Caco-2 (cell line): ENCODE results near the gene MED4. TPM values are rescaled to one million over a fixed set of nuclear protein-coding genes. Genes with fewer than 3 reads are reported as not detected.

Source experiments
- BruUV-seq: library from RNA; stranded (reverse); fragments of 400-500 nt; replicated peaks from 2 replicates; lab custom pipeline; 2021; lab: Mats Ljungman, UMichigan
- CTCF ChIA-PET: fragments of 300-600 bp; sonication (Branson Sonifier 250); formaldehyde crosslinking; loops from one replicate; lab custom pipeline; 2022; ENCODE audit warnings: antibody characterized with exemption; lab: Charles Lee
- POLR2A ChIA-PET: fragments of 300-600 bp; sonication (Branson Sonifier 250); formaldehyde crosslinking; loops from one replicate; lab custom pipeline; 2022; ENCODE audit warnings: antibody characterized with exemption; lab: Charles Lee
- DNase-seq, 2 experiments: peaks; one replicate each; pipeline versions ENCODE4 v3.0.0 to v3.0.0-alpha.2; 2020 to 2022
- H3K27me3 ChIP-seq: replicated peaks from 2 replicates; pipeline ENCODE4 v1.6.0; 2011; ENCODE audit warnings: low read length; ENCODE audit not compliant: control insufficient read depth, insufficient read depth
- H3K36me3 ChIP-seq: 2 replicates; pipeline ENCODE4 v1.5.1; 2011; ENCODE audit warnings: low read length; ENCODE audit not compliant: control insufficient read depth, insufficient read depth
- H3K4me1 ChIP-seq: fragments of 250-450 bp; sonication (Bioruptor Pico); 2 replicates; pipeline ENCODE4 v1.5.1; 2020; ENCODE audit warnings: mild to moderate bottlenecking
- H3K4me3 ChIP-seq: 2 replicates; pipeline ENCODE4 v1.5.1; 2011; ENCODE audit warnings: low read depth, mild to moderate bottlenecking, control low read depth, low read length
- H3K9me3 ChIP-seq: fragments of 250-450 bp; sonication (Bioruptor Pico); 2 replicates; pipeline ENCODE4 v1.5.1; 2020; ENCODE audit warnings: mild to moderate bottlenecking, moderate library complexity
- H3K27ac Mint-ChIP-seq: one replicate; pipeline ENCODE4 v1.8.0; 2022; ENCODE audit warnings: mixed read lengths; ENCODE audit not compliant: unreplicated experiment
- H3K27me3 Mint-ChIP-seq: one replicate; pipeline ENCODE4 v1.8.0; 2022; ENCODE audit warnings: mixed read lengths; ENCODE audit not compliant: insufficient read depth, unreplicated experiment
- H3K36me3 Mint-ChIP-seq: one replicate; pipeline ENCODE4 v1.8.0; 2022; ENCODE audit warnings: mild to moderate bottlenecking, mixed read lengths; ENCODE audit not compliant: insufficient read depth, unreplicated experiment
- H3K4me1 Mint-ChIP-seq: one replicate; pipeline ENCODE4 v1.8.0; 2022; ENCODE audit warnings: low read depth, mixed read lengths; ENCODE audit not compliant: unreplicated experiment
- H3K4me3 Mint-ChIP-seq: one replicate; pipeline ENCODE4 v1.8.0; 2022; ENCODE audit warnings: mild to moderate bottlenecking, moderate library complexity, mixed read lengths; ENCODE audit not compliant: unreplicated experiment
- H3K9me3 Mint-ChIP-seq: one replicate; pipeline ENCODE4 v1.8.0; 2022; ENCODE audit warnings: mixed read lengths; ENCODE audit not compliant: unreplicated experiment
- intact Hi-C: fragments of 100-400 bp; cut with micrococcal nuclease; formaldehyde crosslinking; loops from one replicate; pipeline ENCODE4 v1.10.0; 2022; ENCODE audit not compliant: unreplicated experiment
- total RNA-seq: library from RNA; stranded (reverse); gene quantifications from 2 replicates; pipeline ENCODE4 v1.2.3, GENCODE V29; 2022
- TF ChIP-seq, protein P1 (sequence below), 2 experiments: fragments of 200-600 bp in 1 of 2; IDR thresholded peaks; 1 replicate in 1 of 2; 2 replicates in 1 of 2; pipeline versions ENCODE4 v1.5.1 to v1.8.0; 2011 to 2022; ENCODE audit warnings: antibody characterized with exemption in 1 of 2, control low read depth in 1 of 2, inconsistent platforms in 1 of 2, low read depth in 1 of 2, low read length in 1 of 2, mild to moderate bottlenecking in 1 of 2, moderate library complexity in 1 of 2; ENCODE audit not compliant: insufficient read depth in 1 of 2, severe bottlenecking in 1 of 2, unreplicated experiment in 1 of 2

The MED4 gene
- total RNA-seq, 1 experiment from 2014 or later = 56.8 TPM

DNA sequence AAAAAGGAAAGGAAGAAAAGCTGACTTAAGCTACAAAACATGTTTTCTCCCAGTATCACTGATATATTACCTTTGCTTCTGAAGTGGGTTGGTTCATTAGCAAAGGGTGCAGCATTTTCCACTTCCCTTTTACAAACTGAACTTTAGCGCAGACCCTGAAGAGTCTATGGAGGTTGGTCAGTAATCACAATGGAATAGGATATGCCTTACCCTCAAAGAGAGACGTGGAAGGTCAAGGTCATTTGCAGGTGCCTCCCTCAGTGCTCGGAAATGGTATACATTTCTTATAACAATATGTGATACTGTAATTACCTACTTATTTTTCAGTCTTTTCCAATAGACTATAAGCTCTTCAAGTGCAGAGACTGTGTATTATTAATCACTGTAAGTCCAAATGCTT lies 21.9 kb upstream of the MED4 start:
- Histone ChIP-seq H3K4me3 (no peak overlapping the region), H3K9me3 (no peaks in the 10 kb centered on the region), H3K4me1 (no peaks in the 10 kb centered on the region), H3K27me3 (no peaks in the 10 kb centered on the region), H3K36me3 (no peaks in the 10 kb centered on the region)
- DNase-seq = no peak
- H3K27me3 Mint-ChIP-seq = peaks cover 6% of the 10 kb centered on the region
- CTCF ChIA-PET = no interaction called here
- no peaks in the 10 kb centered on the region for H3K36me3 Mint-ChIP-seq
- POLR2A ChIA-PET = no interaction called here
- no peaks in the 10 kb centered on the region for H3K4me1 Mint-ChIP-seq
- H3K27ac Mint-ChIP-seq = no peak overlapping the region
- H3K9me3 Mint-ChIP-seq = no peaks in the 10 kb centered on the region
- TF ChIP-seq, protein P1, sequence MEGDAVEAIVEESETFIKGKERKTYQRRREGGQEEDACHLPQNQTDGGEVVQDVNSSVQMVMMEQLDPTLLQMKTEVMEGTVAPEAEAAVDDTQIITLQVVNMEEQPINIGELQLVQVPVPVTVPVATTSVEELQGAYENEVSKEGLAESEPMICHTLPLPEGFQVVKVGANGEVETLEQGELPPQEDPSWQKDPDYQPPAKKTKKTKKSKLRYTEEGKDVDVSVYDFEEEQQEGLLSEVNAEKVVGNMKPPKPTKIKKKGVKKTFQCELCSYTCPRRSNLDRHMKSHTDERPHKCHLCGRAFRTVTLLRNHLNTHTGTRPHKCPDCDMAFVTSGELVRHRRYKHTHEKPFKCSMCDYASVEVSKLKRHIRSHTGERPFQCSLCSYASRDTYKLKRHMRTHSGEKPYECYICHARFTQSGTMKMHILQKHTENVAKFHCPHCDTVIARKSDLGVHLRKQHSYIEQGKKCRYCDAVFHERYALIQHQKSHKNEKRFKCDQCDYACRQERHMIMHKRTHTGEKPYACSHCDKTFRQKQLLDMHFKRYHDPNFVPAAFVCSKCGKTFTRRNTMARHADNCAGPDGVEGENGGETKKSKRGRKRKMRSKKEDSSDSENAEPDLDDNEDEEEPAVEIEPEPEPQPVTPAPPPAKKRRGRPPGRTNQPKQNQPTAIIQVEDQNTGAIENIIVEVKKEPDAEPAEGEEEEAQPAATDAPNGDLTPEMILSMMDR (IDR thresholded peaks at IDR 0.05; ENCODE audit: insufficient read depth in 1 of 2, low read depth in 1 of 2, low read length in 1 of 2, severe bottlenecking in 1 of 2, unreplicated experiment in 1 of 2) = no peak
- intact Hi-C loops = no loop called here
- no TSS peak for BruUV-seq
- H3K4me3 Mint-ChIP-seq = no peak overlapping the region

- Histone ChIP-seq H3K4me3 (no peak overlapping the region), H3K27me3 (no peaks in the 10 kb centered on the region), H3K9me3 (no peaks in the 10 kb centered on the region), H3K4me1 (no peaks in the 10 kb centered on the region), H3K36me3 (no peaks in the 10 kb centered on the region)
- DNase-seq = no peak
- H3K36me3 Mint-ChIP-seq = no peaks in the 10 kb centered on the region
- ChIA-PET CTCF (no interaction called here), POLR2A (no interaction called here)
- no peak overlapping the region for H3K27ac Mint-ChIP-seq
- intact Hi-C loops = no loop called here
- peaks cover 3% of the 10 kb centered on the region for H3K27me3 Mint-ChIP-seq
- TF ChIP-seq, protein P1 (IDR thresholded peaks at IDR 0.05; ENCODE audit: insufficient read depth in 1 of 2, low read depth in 1 of 2, low read length in 1 of 2, severe bottlenecking in 1 of 2, unreplicated experiment in 1 of 2) = no peak
- no peaks in the 10 kb centered on the region for H3K9me3 Mint-ChIP-seq
- H3K4me1 Mint-ChIP-seq = no peaks in the 10 kb centered on the region
- no peak overlapping the region for H3K4me3 Mint-ChIP-seq
- no TSS peak for BruUV-seq
These were observed 18.8 kb upstream of the MED4 start for GRCh38 chr13:48113756-48114130.

DNA sequence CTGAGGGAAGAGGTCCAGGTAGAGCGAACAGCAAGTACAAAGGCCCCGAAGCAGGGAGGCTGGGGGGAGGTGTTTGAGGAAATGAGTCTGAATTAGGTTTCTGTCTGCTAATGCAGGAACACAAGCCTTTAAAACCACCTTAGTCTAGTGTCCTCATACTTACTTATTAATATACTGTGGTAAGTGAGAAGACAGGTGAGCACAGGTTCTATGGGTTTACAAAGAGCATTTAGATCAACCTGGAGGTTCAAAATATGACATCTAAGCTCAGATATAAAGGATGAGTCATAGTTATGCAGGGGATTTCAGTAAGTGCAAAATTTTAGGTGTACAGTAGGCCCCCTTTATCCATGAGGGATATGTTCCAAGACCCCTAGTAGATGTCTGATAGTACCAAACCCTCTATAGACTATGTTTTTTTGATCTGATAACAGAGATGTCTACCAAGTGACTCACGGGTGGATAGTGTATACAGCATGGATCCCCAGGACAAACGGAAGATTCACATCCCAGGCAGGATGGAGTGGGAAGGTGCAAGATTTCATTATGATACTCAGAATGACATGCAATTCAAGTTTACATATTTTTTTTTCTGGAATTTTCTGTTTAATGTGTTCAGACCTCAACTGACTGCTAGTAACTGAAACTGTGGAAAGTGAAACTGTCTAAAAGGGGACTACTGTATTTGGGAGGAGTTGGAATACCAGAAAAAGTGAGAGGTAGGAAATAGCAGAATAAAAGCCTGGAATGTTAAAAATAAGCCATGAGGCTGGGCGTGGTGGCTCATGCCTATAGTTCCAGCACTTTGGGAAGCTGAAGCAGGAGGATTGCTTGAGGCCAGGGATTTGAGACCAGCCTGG lies 18.2 kb upstream of the MED4 start:
- H3K4me1 ChIP-seq = no peaks in the 10 kb centered on the region
- TF ChIP-seq, protein P1 (IDR thresholded peaks at IDR 0.05; ENCODE audit: insufficient read depth in 1 of 2, low read depth in 1 of 2, low read length in 1 of 2, severe bottlenecking in 1 of 2, unreplicated experiment in 1 of 2) = no peak
- H3K27me3 ChIP-seq = no peaks in the 10 kb centered on the region
- CTCF ChIA-PET = no interaction called here
- POLR2A ChIA-PET = no interaction called here
- H3K9me3 ChIP-seq = no peaks in the 10 kb centered on the region
- H3K4me3 ChIP-seq = no peak overlapping the region
- BruUV-seq = no TSS peak
- no peaks in the 10 kb centered on the region for H3K4me1 Mint-ChIP-seq
- DNase-seq = no peak
- H3K27ac Mint-ChIP-seq = no peak overlapping the region
- intact Hi-C loops = no loop called here
- peaks cover 3% of the 10 kb centered on the region for H3K27me3 Mint-ChIP-seq
- no peaks in the 10 kb centered on the region for H3K9me3 Mint-ChIP-seq
- H3K4me3 Mint-ChIP-seq = no peak overlapping the region
- H3K36me3 Mint-ChIP-seq = no peaks in the 10 kb centered on the region
- H3K36me3 ChIP-seq = no peaks in the 10 kb centered on the region
